Chondrocyte (in vitro differentiated cells): Measurements from ENCODE around the gene VMP1. TPM values are rescaled to one million over a fixed set of nuclear protein-coding genes. Genes with fewer than 3 reads are reported as not detected.

Experiments used
- DNase-seq: peaks from one replicate; pipeline ENCODE4 v3.0.0; 2021; ENCODE audit warnings: mixed read lengths, low spot score
- H3K27ac Mint-ChIP-seq: one replicate; pipeline ENCODE4 v1.8.0; 2021; ENCODE audit warnings: mild to moderate bottlenecking, moderate library complexity, mixed read lengths; ENCODE audit not compliant: unreplicated experiment
- H3K27me3 Mint-ChIP-seq: 2 replicates; pipeline ENCODE4 v1.8.0; 2021; ENCODE audit warnings: low read depth, mixed read lengths
- H3K36me3 Mint-ChIP-seq: 2 replicates; pipeline ENCODE4 v1.8.0; 2021; ENCODE audit warnings: low read depth, mixed read lengths
- H3K4me1 Mint-ChIP-seq: 2 replicates; pipeline ENCODE4 v1.8.0; 2021; ENCODE audit warnings: low read depth, mild to moderate bottlenecking, mixed read lengths
- H3K4me3 Mint-ChIP-seq: one replicate; pipeline ENCODE4 v1.8.0; 2021; ENCODE audit warnings: mild to moderate bottlenecking, moderate library complexity, mixed read lengths; ENCODE audit not compliant: unreplicated experiment
- H3K9me3 Mint-ChIP-seq: 2 replicates; pipeline ENCODE4 v1.8.0; 2021; ENCODE audit warnings: low read depth, mixed read lengths
- CTCF ChIP-seq: fragments of 200-600 bp; sonication (generic); IDR thresholded peaks from 2 replicates; pipeline ENCODE4 v1.5.0; 2021; ENCODE audit warnings: antibody characterized with exemption, mild to moderate bottlenecking, moderate library complexity
- total RNA-seq: library from RNA; stranded (reverse); gene quantifications from 3 replicates; pipeline ENCODE4 v1.2.1, GENCODE V29; 2021

The VMP1 gene
- total RNA-seq, 1 donor from 2014 or later, result 295 TPM

GRCh38 chr17:59694344-59694743 is 13.1 kb upstream of the VMP1 start:
- no peak for DNase-seq
- no peaks in the 10 kb centered on the region for H3K4me1 Mint-ChIP-seq
- H3K36me3 Mint-ChIP-seq, result peaks cover 45% of the 10 kb centered on the region
- H3K27ac Mint-ChIP-seq, result peak overlapping the region; percentile 73
- no peak for TF ChIP-seq CTCF
- H3K4me3 Mint-ChIP-seq, result no peak overlapping the region
- no peaks in the 10 kb centered on the region for H3K9me3 Mint-ChIP-seq
- H3K27me3 Mint-ChIP-seq, result no peaks in the 10 kb centered on the region

- no peak for DNase-seq
- no peaks in the 10 kb centered on the region for H3K9me3 Mint-ChIP-seq
- no peaks in the 10 kb centered on the region for H3K27me3 Mint-ChIP-seq
- H3K36me3 Mint-ChIP-seq, result peaks cover 39% of the 10 kb centered on the region
- no peak overlapping the region for H3K4me3 Mint-ChIP-seq
- peaks cover 7% of the 10 kb centered on the region for H3K4me1 Mint-ChIP-seq
- H3K27ac Mint-ChIP-seq, result peak overlapping the region; percentile 45
- no peak for TF ChIP-seq CTCF
These were observed 11.3 kb upstream of the VMP1 start for GRCh38 chr17:59695945-59696681.

- H3K27me3 Mint-ChIP-seq, result no peaks in the 10 kb centered on the region
- no peak for TF ChIP-seq CTCF
- peak overlapping the region; percentile 45 for H3K27ac Mint-ChIP-seq
- no peak overlapping the region for H3K4me3 Mint-ChIP-seq
- H3K36me3 Mint-ChIP-seq, result peaks cover 36% of the 10 kb centered on the region
- DNase-seq, result no peak
- H3K9me3 Mint-ChIP-seq, result no peaks in the 10 kb centered on the region
- H3K4me1 Mint-ChIP-seq, result peaks cover 7% of the 10 kb centered on the region
These were observed 10.7 kb upstream of the VMP1 start for GRCh38 chr17:59696682-59697277.

- peak overlapping the region; percentile 18 for H3K27ac Mint-ChIP-seq
- H3K27me3 Mint-ChIP-seq, result no peaks in the 10 kb centered on the region
- DNase-seq, result no peak
- H3K4me3 Mint-ChIP-seq, result no peak overlapping the region
- peaks cover 7% of the 10 kb centered on the region for H3K4me1 Mint-ChIP-seq
- peaks cover 33% of the 10 kb centered on the region for H3K36me3 Mint-ChIP-seq
- TF ChIP-seq CTCF, result no peak
- no peaks in the 10 kb centered on the region for H3K9me3 Mint-ChIP-seq
These were observed 9.3 kb upstream of the VMP1 start for GRCh38 chr17:59698143-59698542.

- H3K27me3 Mint-ChIP-seq, result no peaks in the 10 kb centered on the region
- H3K27ac Mint-ChIP-seq, result no peak overlapping the region
- TF ChIP-seq CTCF, result no peak
- no peak for DNase-seq
- H3K4me3 Mint-ChIP-seq, result no peak overlapping the region
- no peaks in the 10 kb centered on the region for H3K9me3 Mint-ChIP-seq
- peaks cover 10% of the 10 kb centered on the region for H3K4me1 Mint-ChIP-seq
- H3K36me3 Mint-ChIP-seq, result peaks cover 31% of the 10 kb centered on the region
These were observed 8.2 kb upstream of the VMP1 start for GRCh38 chr17:59699218-59699617.
